HepG2 (cell line): ENCODE results near the gene EFNB1. TPM values are rescaled to one million over a fixed set of nuclear protein-coding genes. Genes with fewer than 3 reads are reported as not detected.

Source experiments
- ATAC-seq: fragments of 200-7000 bp; cut with Tn5 transposase; 3 replicates; pipeline ENCODE4 v1.9.1; 2020; ENCODE audit warnings: mild to moderate bottlenecking, moderate library complexity
- BruUV-seq: library from RNA; stranded (reverse); fragments of 400-500 nt; replicated peaks from 2 replicates; lab custom pipeline; 2021; lab: Mats Ljungman, UMichigan
- CTCF ChIA-PET: fragments of 300-600 bp; formaldehyde crosslinking; extraction: SDS; loops from one replicate; lab custom pipeline; 2021; ENCODE audit warnings: low total read pairs, inconsistent platforms, low intra/inter-chr PET ratio; lab: Yijun Ruan, JAX
- POLR2A ChIA-PET: fragments of 350-600 bp; sonication (Branson Sonifier 250); formaldehyde crosslinking; loops from one replicate; lab custom pipeline; 2020; ENCODE audit warnings: antibody characterized with exemption, inconsistent platforms; lab: Yijun Ruan, JAX
- DNase-seq: peaks from one replicate; pipeline ENCODE4 v3.0.0-alpha.2; 2015; ENCODE audit warnings: low spot score
- FAIRE-seq: peaks from 3 replicates; lab custom pipeline; 2011; peaks lifted over from hg19 to GRCh38; lab: Jason Lieb, UNC
- H2AFZ ChIP-seq: one replicate; pipeline ENCODE4 v1.6.1; 2011; ENCODE audit warnings: low read length, inconsistent platforms
- H3K27ac ChIP-seq: fragments of 300-600 bp; 3 replicates; pipeline ENCODE4 v1.8.0; 2011; ENCODE audit warnings: mixed run types, mild to moderate bottlenecking, mixed read lengths, low read length, inconsistent platforms; ENCODE audit not compliant: insufficient read depth; ENCODE audit errors: extremely low read length
- H3K27me3 ChIP-seq, 2 experiments: fragments of 200-600 bp in 1 of 2; 2 replicates in 1 of 2; 3 replicates in 1 of 2; pipeline versions ENCODE4 v1.6.0 to v1.8.0; 2011; ENCODE audit warnings: low read length in 2 of 2, mild to moderate bottlenecking in 2 of 2, moderate library complexity in 2 of 2, inconsistent platforms in 1 of 2; ENCODE audit not compliant: insufficient read depth in 2 of 2, control insufficient read depth in 1 of 2
- H3K36me3 ChIP-seq, 2 experiments: fragments of 200-600 bp in 1 of 2; replicated peaks in 1 of 2; 2 replicates in 1 of 2; 3 replicates in 1 of 2; pipeline versions ENCODE4 v1.5.1 to v1.8.0; 2011; ENCODE audit warnings: low read length in 2 of 2, inconsistent platforms in 1 of 2; ENCODE audit not compliant: insufficient read depth in 2 of 2, control insufficient read depth in 1 of 2
- H3K4me1 ChIP-seq: 2 replicates; pipeline ENCODE4 v1.5.1; 2012; ENCODE audit warnings: low read length, inconsistent platforms; ENCODE audit not compliant: insufficient read depth
- H3K4me2 ChIP-seq: 2 replicates; pipeline ENCODE4 v1.6.0; 2011; ENCODE audit warnings: low read depth, low read length, inconsistent platforms
- H3K4me3 ChIP-seq, 3 experiments: fragments of 200-600 bp in 1 of 3; sonication (generic), shearing (Covaris generic) in 1 of 3; replicated peaks in 1 of 3; 2 replicates each; pipeline ENCODE4 v1.5.1; 2011 to 2016; ENCODE audit warnings: low read length in 3 of 3, inconsistent platforms in 2 of 3, low read depth in 2 of 3, mild to moderate bottlenecking in 2 of 3, control low read depth in 1 of 3, mixed read lengths in 1 of 3; ENCODE audit not compliant: insufficient read depth in 1 of 3
- H3K79me2 ChIP-seq: one replicate; pipeline ENCODE4 v1.6.1; 2011; ENCODE audit warnings: low read length, inconsistent platforms; ENCODE audit not compliant: insufficient read depth
- H3K9ac ChIP-seq: 2 replicates; pipeline ENCODE4 v1.6.0; 2011; ENCODE audit warnings: mild to moderate bottlenecking, low read depth, low read length, inconsistent platforms; ENCODE audit not compliant: insufficient read depth
- H3K9me3 ChIP-seq: 2 replicates; pipeline ENCODE4 v1.5.1; 2012; ENCODE audit warnings: mild to moderate bottlenecking, low read length
- H4K20me1 ChIP-seq: 2 replicates; pipeline ENCODE4 v1.6.0; 2011; ENCODE audit warnings: inconsistent platforms, mild to moderate bottlenecking, low read length, moderate library complexity; ENCODE audit not compliant: insufficient read depth
- ELF1 ChIP-seq: sonication (generic); formaldehyde crosslinking; IDR thresholded peaks from 2 replicates; pipeline ENCODE4 v1.4.0; 2020; ENCODE audit warnings: missing genetic modification reagents
- FOSL2 ChIP-seq: sonication (generic); formaldehyde crosslinking; IDR thresholded peaks from 2 replicates; pipeline ENCODE4 v1.4.0; 2020; ENCODE audit warnings: missing genetic modification reagents
- GATA4 ChIP-seq: sonication (generic); IDR thresholded peaks from 2 replicates; pipeline ENCODE4 v1.6.1; 2016; ENCODE audit warnings: antibody characterized with exemption, low read depth, borderline replicate concordance
- HOXA9 ChIP-seq: sonication (generic); formaldehyde crosslinking; IDR thresholded peaks from 2 replicates; pipeline ENCODE4 v1.8.1; 2022; ENCODE audit warnings: missing genetic modification reagents, mild to moderate bottlenecking, moderate library complexity, borderline replicate concordance
- MED13 ChIP-seq: sonication (generic); formaldehyde crosslinking; IDR thresholded peaks from 2 replicates; pipeline ENCODE4 v1.5.0; 2020; ENCODE audit warnings: missing genetic modification reagents
- SRY ChIP-seq: sonication (generic); formaldehyde crosslinking; IDR thresholded peaks from 2 replicates; pipeline ENCODE4 v1.8.0; 2022; ENCODE audit warnings: mild to moderate bottlenecking, missing genetic modification reagents
- WGBS: methylation state at CpG from one replicate; pipeline ENCODE4 v1.1.6; 2017; ENCODE audit warnings: low lambda C conversion rate; 5-methylcytosine and 5-hydroxymethylcytosine counted together
- in situ Hi-C: cut with HindIII; loops from 2 replicates; pipeline ENCODE4 v1.10.0; 2017; ENCODE audit warnings: low pct_unique_long_range_greater_than_20kb; ENCODE audit not compliant: extremely low pct_ligation_motif_present
- intact Hi-C: fragments of 100-400 bp; cut with micrococcal nuclease; formaldehyde crosslinking; loops from one replicate; pipeline ENCODE4 v1.10.0; 2022; ENCODE audit not compliant: unreplicated experiment
- polyA plus RNA-seq, 8 experiments: library from polyadenylated mRNA; depleted of rRNA in 3 of 8; stranded (reverse) in 7 of 8; unstranded in 1 of 8; fragments of >200 nt; fragmentation: Illumina TruSeq in 4 of 8; extraction: Trizol in 4 of 8; gene quantifications; 2 replicates each; pipeline versions ENCODE4 v1.2.1 to v1.2.3, GENCODE V29; 2011 to 2016; ENCODE audit warnings: low read depth in 4 of 8, missing spikeins in 1 of 8, mixed read lengths in 1 of 8; ENCODE audit not compliant: insufficient read depth in 1 of 8
- total RNA-seq, 5 experiments: library from RNA; depleted of rRNA; stranded (reverse); fragments of >200 nt; fragmentation: Illumina TruSeq; extraction: Trizol; gene quantifications; 2 replicates each; pipeline ENCODE4 v1.2.3, GENCODE V29; 2016; ENCODE audit warnings: low read depth in 1 of 5
- TF ChIP-seq, protein P1 (sequence below): sonication (generic); formaldehyde crosslinking; IDR thresholded peaks from 2 replicates; pipeline ENCODE4 v1.4.0; 2020; ENCODE audit warnings: mild to moderate bottlenecking, missing genetic modification reagents
- TF ChIP-seq, protein P2 (sequence below): IDR thresholded peaks from 2 replicates; pipeline ENCODE4 v1.6.1; 2016; ENCODE audit warnings: low read depth, borderline replicate concordance
- TF ChIP-seq, protein P3 (sequence below): sonication (generic); formaldehyde crosslinking; IDR thresholded peaks from 2 replicates; pipeline ENCODE4 v1.8.1; 2023; ENCODE audit warnings: mild to moderate bottlenecking, inconsistent platforms, moderate library complexity, missing genetic modification reagents, borderline replicate concordance
- TF ChIP-seq, protein P4 (sequence below): IDR thresholded peaks from 2 replicates; pipeline ENCODE4 v1.6.1; 2016; ENCODE audit warnings: missing biosample characterization, missing genetic modification reagents, low read depth

The EFNB1 gene
- total and polyA plus RNA-seq, 2 of the 13 experiments (the other 11 are each of a cell fraction or from before 2014, with no cell fraction given) = 4.0 to 4.1 TPM

DNA sequence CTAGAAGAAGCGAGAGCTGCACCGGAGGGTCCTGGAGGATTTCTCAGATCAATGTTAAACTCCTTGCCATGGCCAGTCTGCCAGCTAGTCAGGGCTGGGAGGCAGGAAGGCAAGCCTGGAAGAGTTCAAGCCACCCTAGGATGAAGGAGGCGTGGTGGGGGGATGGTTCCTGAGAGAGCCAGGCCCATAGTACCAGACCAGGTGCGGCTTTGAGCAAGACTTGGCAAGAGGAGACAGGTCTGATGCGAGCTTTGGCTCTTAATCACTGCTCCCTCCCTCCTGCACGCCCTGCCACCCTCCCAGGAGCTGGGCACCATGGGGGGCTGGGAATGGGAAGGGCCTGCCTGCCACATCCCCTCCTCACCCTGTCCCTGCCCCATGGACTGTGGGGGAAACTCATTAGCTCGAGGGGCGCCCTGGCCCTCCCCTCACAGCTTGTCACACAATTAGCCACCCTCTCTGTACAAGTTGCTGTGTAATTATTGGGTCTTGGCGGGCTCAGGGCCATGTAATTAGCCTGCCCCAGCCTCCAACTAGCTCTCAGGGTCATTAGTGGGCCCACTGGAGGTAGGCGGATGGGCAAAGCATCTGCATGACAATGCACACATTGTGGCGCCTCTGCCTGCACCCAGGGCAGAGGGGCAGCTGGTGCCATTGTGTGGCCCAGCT is 50.3 kb downstream of the EFNB1 start:
- intact Hi-C loops = no loop called here
- Histone ChIP-seq H2AFZ (no peak overlapping the region), H3K4me3 (no peak overlapping the region), H3K4me2 (no peak overlapping the region), H3K27ac (no peak overlapping the region), H4K20me1 (no peaks in the 10 kb centered on the region), H3K79me2 (no peaks in the 10 kb centered on the region), H3K9me3 (no peaks in the 10 kb centered on the region)
- no peak for ATAC-seq
- ChIA-PET POLR2A (no interaction called here), CTCF (no interaction called here)
- WGBS = no CpG with 5 or more reads among the region's 11 CpGs
- TF ChIP-seq, protein P1, sequence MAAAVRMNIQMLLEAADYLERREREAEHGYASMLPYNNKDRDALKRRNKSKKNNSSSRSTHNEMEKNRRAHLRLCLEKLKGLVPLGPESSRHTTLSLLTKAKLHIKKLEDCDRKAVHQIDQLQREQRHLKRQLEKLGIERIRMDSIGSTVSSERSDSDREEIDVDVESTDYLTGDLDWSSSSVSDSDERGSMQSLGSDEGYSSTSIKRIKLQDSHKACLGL (CRISPR knock-in tag) = no peak
- TF ChIP-seq, protein P2, sequence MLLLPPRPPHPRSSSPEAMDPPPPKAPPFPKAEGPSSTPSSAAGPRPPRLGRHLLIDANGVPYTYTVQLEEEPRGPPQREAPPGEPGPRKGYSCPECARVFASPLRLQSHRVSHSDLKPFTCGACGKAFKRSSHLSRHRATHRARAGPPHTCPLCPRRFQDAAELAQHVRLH = no peak
- TF ChIP-seq MED13 (CRISPR knock-in tag) = no peak
- TF ChIP-seq SRY = no peak
- no peak for TF ChIP-seq ELF1 (CRISPR knock-in tag)
- TF ChIP-seq FOSL2 (CRISPR knock-in tag) = no peak
- no peak for TF ChIP-seq HOXA9
- TF ChIP-seq, protein P3, sequence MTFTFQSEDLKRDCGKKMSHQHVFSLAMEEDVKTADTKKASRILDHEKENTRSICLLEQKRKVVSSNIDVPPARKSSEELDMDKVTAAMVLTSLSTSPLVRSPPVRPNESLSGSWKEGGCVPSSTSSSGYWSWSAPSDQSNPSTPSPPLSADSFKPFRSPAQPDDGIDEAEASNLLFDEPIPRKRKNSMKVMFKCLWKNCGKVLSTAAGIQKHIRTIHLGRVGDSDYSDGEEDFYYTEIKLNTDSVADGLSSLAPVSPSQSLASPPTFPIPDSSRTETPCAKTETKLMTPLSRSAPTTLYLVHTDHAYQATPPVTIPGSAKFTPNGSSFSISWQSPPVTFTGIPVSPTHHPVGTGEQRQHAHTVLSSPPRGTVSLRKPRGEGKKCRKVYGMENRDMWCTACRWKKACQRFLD (CRISPR knock-in tag) = no peak
- no peak for TF ChIP-seq GATA4
- TF ChIP-seq, protein P4, sequence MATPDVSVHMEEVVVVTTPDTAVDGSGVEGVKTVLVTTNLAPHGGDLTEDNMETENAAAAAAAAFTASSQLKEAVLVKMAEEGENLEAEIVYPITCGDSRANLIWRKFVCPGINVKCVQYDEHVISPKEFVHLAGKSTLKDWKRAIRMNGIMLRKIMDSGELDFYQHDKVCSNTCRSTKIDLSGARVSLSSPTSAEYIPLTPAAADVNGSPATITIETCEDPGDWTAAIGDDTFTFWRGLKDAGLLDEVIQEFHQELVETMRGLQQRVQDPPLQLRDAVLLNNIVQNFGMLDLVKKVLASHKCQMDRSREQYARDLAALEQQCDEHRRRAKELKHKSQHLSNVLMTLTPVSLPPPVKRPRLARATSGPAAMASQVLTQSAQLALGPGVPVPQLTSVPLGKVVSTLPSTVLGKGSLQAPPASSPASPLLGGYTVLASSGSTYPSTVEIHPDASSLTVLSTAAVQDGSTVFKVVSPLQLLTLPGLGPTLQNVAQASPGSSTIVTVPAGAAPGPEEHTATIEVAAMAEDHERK = no peak
- TF ChIP-seq, all 625 proteins: peak for 0
- H3K4me1 ChIP-seq = no peaks in the 10 kb centered on the region
- DNase-seq = no peak
- H3K36me3 ChIP-seq = no peaks in the 10 kb centered on the region
- BruUV-seq = no TSS peak
- no peak for FAIRE-seq
- in situ Hi-C loops = no loop called here
- no peak overlapping the region for H3K9ac ChIP-seq
- no peaks in the 10 kb centered on the region for H3K27me3 ChIP-seq
